Nephron (organoid): ENCODE data around the gene BEST1.

Experiments
- H3K27ac Mint-ChIP-seq, 3 experiments: 2 replicates each; pipeline ENCODE4 v1.8.0; 2020; ENCODE audit warnings: mixed read lengths in 3 of 3, mild to moderate bottlenecking in 2 of 3, moderate library complexity in 1 of 3
- H3K27me3 Mint-ChIP-seq: 2 replicates; pipeline ENCODE4 v1.8.0; 2021; ENCODE audit warnings: low read depth, mild to moderate bottlenecking, moderate library complexity, mixed read lengths
- H3K36me3 Mint-ChIP-seq: 2 replicates; pipeline ENCODE4 v1.8.0; 2020; ENCODE audit warnings: low read depth, mixed read lengths
- H3K4me1 Mint-ChIP-seq: 2 replicates; pipeline ENCODE4 v1.8.0; 2020; ENCODE audit warnings: mixed read lengths
- H3K4me3 Mint-ChIP-seq, 3 experiments: 2 replicates each; pipeline ENCODE4 v1.8.0; 2020; ENCODE audit warnings: mild to moderate bottlenecking in 3 of 3, mixed read lengths in 3 of 3, moderate library complexity in 2 of 3
- H3K9me3 Mint-ChIP-seq: 2 replicates; pipeline ENCODE4 v1.8.0; 2020; ENCODE audit warnings: mixed read lengths
- TF ChIP-seq, protein P1 (sequence below), 3 experiments: fragments of 200-600 bp; sonication (generic); IDR thresholded peaks; one replicate each; pipeline ENCODE4 v1.5.0; 2021; ENCODE audit warnings: antibody characterized with exemption in 3 of 3; ENCODE audit not compliant: unreplicated experiment in 3 of 3

BEST1 gene

DNA sequence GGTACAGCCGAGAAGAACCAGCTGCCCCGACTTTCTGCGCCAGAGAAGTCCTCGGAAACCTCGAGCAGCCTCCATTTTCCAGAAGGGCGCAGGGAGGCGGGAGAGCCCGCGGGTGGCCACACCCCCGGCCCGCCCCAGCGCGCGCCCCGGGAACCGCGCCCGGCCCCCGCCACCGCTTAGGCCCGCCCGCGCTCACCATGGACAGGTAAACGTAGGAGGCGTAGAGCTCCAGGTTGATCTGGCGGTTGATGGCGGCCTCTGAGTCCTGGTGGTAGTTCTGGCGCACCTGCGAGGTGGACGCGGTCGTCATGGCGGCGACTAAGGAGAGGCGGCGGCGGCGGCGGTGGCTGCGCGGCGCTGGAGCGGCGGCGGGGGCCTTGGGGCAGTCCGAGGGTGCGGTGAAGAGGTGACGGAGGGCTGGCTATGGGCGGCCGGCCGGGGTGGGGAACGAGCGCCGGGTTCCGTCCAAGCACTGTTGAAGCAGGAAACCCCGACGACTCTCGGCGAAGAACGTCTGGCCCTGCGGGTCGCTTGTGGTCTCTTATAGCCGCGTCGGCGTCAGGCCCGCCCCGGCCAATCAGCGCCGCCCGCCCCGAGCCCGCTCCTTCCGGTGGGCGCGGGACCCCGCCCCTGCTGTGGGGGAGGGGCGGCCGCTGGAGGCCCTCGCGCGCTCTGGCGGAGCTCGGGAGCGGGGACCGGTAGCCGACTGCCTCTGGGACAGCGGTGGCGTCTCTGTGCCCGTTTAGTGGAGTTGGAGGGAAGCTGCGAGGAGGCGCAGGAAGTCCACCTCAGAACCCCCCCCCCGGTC lies 17.2 kb downstream of the BEST1 start, which contains the start of gene FTH1:
TSS of gene FTH1 (minus strand) at position 519 of the 808 bp plus-strand sequence. CDS start at position 310, 209 bp downstream.
- Mint-ChIP-seq H3K4me1 (peaks cover 64% of the 10 kb centered on the region), H3K36me3 (peaks cover 37% of the 10 kb centered on the region), H3K9me3 (no peaks in the 10 kb centered on the region), H3K4me3 (peak within 1 kb of the TSS; percentile 95 to 100 (median 95)), H3K27ac (peak within 1 kb of the TSS; percentile 97 to 100 (median 99)), H3K27me3 (no peaks in the 10 kb centered on the region)
- TF ChIP-seq, protein P1, sequence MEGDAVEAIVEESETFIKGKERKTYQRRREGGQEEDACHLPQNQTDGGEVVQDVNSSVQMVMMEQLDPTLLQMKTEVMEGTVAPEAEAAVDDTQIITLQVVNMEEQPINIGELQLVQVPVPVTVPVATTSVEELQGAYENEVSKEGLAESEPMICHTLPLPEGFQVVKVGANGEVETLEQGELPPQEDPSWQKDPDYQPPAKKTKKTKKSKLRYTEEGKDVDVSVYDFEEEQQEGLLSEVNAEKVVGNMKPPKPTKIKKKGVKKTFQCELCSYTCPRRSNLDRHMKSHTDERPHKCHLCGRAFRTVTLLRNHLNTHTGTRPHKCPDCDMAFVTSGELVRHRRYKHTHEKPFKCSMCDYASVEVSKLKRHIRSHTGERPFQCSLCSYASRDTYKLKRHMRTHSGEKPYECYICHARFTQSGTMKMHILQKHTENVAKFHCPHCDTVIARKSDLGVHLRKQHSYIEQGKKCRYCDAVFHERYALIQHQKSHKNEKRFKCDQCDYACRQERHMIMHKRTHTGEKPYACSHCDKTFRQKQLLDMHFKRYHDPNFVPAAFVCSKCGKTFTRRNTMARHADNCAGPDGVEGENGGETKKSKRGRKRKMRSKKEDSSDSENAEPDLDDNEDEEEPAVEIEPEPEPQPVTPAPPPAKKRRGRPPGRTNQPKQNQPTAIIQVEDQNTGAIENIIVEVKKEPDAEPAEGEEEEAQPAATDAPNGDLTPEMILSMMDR (IDR thresholded peaks at IDR 0.05; ENCODE audit: unreplicated experiment in 3 of 3): no peak

DNA sequence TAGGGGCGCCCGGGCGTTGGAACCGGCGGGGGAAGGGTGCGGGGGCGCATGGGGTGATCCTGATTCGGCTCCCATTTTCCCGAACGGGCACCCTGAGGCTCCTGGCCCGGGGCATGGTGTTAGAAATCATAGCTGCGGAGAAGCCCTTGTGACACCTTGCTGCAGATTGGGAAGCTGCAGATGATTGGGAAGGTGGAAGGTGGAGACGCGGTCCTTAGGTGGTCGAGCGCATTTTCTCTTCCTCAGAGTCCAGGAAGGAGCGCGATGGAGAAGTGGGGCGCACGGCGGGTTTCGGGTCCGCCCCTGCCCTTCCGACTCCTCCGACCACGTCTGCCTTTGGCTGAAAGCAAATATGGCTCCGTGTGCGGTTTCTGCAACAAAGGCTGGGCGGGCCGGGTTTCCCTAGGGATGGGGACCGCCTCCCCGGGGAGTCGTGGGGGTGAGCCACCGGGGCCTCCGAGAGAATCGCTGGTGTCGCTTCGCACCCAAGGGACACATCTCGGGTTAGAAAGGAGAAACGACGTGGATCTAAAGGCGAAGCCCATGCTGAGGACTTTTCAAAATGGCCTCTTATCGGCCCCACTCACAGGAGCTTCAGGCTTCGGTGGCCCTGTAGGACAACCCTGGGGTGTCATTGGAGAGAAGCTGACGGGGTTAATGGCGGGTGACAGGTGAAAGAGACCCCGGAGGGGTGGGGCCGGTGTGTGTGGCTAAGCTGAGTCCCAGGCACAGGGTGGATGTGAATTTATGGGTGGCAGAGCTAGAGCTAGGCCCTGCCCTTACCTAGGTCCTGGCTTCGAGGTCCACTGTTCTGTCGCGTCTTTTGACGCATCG lies 18.0 kb downstream of the BEST1 start:
- Mint-ChIP-seq H3K9me3 (no peaks in the 10 kb centered on the region), H3K4me1 (peaks cover 66% of the 10 kb centered on the region), H3K27ac (peak overlapping the region; percentile 97 to 100 (median 99)), H3K36me3 (peaks cover 29% of the 10 kb centered on the region), H3K27me3 (no peaks in the 10 kb centered on the region), H3K4me3 (peak overlapping the region; percentile 88 to 100 (median 95))
- TF ChIP-seq, protein P1 (IDR thresholded peaks at IDR 0.05; ENCODE audit: unreplicated experiment in 3 of 3): no peak

DNA sequence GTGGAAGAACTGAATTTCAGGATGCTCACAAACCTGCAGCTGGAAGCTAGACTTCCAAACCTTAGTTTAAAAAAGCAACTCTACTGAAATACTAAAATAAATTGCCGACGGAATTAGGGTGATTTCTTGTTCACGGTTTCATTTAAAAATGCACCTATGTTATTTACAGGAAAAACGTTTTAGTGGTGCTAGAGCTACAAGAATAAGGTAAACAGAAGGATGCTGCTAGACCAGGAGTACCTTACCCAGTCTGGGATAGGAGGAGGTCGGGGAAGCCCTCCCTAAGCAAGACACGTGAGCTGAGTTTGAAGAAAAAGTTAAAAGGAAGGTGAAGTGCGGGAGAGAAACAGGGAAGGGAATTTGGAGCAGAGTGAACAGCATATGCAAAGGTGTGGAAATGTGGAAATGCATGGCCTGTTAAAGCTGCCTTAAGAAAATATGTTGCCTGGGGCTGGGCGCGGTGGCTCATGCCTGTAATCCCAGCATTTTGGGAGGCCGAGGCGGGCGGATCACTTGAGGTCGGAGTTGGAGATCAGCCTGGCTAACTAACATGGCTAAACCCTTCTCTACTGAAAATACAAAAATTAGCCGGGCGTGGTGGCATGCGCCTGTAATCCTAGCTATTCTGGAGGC lies 18.7 kb downstream of the BEST1 start:
- Mint-ChIP-seq H3K36me3 (peaks cover 21% of the 10 kb centered on the region), H3K4me1 (peaks cover 67% of the 10 kb centered on the region), H3K4me3 (peak overlapping the region; percentile 88 to 100 (median 95)), H3K27me3 (no peaks in the 10 kb centered on the region), H3K9me3 (no peaks in the 10 kb centered on the region), H3K27ac (peak overlapping the region; percentile 97 to 100 (median 99))
- TF ChIP-seq, protein P1 (IDR thresholded peaks at IDR 0.05; ENCODE audit: unreplicated experiment in 3 of 3): no peak

DNA sequence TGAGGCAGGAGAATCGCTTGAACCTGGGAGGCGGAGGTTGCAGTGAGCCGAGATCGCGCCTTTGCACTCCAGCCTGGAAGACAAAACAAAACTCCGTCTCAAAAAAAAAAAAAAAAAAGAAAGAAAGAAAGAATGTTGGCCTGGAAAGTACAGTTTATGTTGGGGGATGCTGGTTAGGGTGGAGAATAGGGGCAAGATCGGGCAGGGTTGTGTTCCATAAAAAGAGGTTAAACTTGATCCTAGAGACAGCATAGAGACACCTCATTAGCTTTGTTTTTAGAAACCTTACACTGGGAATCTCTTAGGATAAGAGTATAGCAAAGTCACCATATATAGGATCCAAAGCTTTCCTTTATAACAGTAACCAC lies 19.2 kb downstream of the BEST1 start:
- TF ChIP-seq, protein P1 (IDR thresholded peaks at IDR 0.05; ENCODE audit: unreplicated experiment in 3 of 3): no peak
- H3K4me3 Mint-ChIP-seq: peak overlapping the region; percentile 88 to 100 (median 95)
- H3K27me3 Mint-ChIP-seq: no peaks in the 10 kb centered on the region
- peak overlapping the region; percentile 97 to 100 (median 99) for H3K27ac Mint-ChIP-seq
- H3K4me1 Mint-ChIP-seq: peaks cover 69% of the 10 kb centered on the region
- H3K36me3 Mint-ChIP-seq: peaks cover 16% of the 10 kb centered on the region
- H3K9me3 Mint-ChIP-seq: no peaks in the 10 kb centered on the region

DNA sequence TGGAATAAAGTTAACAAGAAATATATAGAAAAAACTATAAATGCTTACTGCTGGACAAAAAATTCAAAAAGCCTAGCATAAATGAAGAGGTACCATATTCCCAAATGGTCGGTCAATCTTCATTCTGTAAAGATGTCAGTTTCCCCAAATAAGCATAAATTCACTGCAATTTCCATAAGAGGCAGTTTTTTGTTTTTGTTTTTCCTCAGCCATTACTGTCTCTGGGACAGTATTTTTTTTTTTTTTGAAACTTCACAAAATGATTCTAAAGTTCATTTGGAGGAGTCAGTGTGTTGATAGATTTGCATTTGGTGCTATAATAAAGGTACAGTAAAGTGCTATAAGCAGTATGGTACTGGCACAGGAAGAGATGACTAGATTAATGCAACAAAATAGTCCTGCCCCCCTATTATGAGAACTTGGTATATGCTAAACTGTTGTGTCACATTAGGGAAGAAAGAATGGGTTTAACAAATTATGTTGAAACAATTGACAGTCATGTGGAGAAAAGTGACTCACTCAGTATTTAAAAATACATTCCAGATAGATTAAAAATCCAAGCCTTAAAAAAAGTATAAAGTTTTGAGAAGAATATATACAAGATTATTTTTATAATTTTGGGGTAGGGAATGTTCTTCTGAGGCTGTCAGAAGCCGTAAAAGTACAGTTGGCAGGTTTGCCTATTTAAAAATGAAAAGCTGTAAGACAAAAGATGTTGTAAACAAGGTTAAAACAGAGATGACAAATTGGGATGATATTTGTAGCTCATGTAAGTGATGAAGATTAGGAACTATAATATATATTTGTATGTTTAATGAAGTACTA lies 19.9 kb downstream of the BEST1 start:
- Mint-ChIP-seq H3K4me3 (peak overlapping the region; percentile 5 to 95 (median 63)), H3K9me3 (no peaks in the 10 kb centered on the region), H3K27me3 (no peaks in the 10 kb centered on the region), H3K36me3 (peaks cover 10% of the 10 kb centered on the region), H3K4me1 (peaks cover 69% of the 10 kb centered on the region), H3K27ac (peak overlapping the region; percentile 97 to 100 (median 99))
- TF ChIP-seq, protein P1 (IDR thresholded peaks at IDR 0.05; ENCODE audit: unreplicated experiment in 3 of 3): no peak
